NCI-H2029 (cell line): ENCODE results near the gene KRT28.
"Not testable (repeated sequence)": the region's sequence is repeated elsewhere in the genome, so short reads cannot be mapped to it uniquely, and the experiment has no call there.

Source experiments
- DNase-seq: peaks from one replicate; lab custom pipeline; 2025; lab: John Stamatoyannopoulos, UW

KRT28 gene

DNA sequence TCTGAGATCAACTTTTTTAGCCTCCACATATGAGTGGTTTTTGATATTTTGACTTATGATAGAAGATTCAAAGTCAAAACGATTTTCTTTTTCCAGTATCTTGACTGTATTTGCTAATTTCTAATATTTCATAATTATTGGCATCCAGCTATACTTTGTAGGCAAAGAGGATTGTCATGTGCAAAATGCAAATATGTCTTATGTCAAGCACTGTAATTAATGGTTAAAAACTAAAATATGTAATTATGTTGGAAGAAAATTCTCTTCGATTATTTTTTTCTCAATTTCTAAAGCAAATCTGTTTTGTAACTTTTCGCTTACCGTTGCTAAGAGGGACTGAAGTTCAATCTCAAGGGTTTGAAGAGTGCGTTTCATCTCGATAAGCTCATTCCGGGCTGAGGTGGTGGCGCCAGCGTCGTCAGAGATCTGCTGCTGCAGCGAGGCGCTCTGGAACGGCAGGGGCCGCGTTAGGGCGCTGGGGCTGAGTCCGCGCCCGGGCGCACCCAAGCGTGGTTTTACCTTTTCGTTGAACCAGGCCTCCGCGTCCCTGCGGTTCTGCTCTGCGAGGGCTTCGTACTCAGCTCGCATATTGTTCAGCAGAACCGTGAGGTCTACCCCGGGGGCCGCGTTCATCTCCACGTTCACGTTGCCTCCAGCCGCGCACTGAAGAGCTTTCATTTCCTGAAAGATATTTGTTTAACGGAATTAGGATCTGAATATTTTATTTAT, 20.4 kb downstream of the KRT28 start:
- no peak for DNase-seq

DNA sequence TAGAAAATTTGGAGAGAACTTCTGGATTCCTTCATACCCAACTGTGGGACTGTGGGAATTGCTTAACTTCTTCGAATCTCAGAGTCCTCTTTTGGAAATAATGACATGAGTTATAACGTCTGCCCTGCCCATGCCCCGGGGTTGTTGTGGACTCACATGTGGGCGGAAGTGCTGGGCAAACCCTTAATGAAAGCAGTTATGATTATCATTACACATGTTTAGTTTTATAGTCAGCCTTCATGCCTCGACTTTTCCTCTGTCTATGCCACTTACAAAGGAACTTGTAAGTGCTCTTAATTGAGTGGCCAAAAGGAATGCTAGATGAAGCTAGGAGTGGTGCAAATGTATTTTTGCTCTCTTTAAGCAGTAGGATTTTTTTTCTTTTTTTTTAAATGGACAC, 21.3 kb downstream of the KRT28 start:
- DNase-seq = no peak

DNA sequence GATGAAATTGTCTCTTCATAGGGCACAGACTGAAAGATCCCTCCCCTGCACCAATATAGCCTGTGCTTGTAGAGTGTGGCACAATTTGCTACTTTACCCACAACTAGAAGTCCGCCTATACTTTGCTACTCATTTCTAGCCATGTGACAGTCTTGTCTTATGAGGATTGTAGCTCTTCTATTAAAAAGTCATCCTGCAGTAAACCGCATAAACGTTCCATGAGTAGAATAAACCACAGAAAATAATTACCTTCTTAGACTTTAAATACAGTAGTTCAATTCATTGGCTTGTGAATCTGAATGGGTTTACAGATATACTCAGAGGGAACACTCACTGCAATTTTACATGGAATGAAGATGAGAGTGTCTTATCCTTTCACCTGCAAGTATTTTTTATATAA, 21.8 kb downstream of the KRT28 start:
- no peak for DNase-seq

DNA sequence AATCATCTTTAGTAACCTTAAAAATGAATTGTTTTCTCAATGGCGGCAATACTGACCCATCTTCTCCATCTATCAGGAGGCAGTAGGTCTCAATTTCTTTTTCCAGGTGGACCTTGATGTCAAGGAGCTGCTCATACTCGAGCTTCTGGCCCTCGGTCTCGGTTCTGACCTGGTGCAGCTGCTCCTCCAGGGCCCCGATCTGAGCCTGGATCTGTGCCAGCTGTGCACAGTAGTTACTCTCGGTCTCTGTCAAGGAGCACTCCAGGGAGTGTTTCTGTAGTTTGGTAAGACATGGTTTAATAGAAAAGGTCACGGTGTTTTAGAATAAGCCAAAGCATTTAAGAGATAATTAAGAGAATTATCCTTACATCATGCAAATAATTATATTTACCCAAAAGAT, 22.3 kb downstream of the KRT28 start:
- no peak for DNase-seq

DNA sequence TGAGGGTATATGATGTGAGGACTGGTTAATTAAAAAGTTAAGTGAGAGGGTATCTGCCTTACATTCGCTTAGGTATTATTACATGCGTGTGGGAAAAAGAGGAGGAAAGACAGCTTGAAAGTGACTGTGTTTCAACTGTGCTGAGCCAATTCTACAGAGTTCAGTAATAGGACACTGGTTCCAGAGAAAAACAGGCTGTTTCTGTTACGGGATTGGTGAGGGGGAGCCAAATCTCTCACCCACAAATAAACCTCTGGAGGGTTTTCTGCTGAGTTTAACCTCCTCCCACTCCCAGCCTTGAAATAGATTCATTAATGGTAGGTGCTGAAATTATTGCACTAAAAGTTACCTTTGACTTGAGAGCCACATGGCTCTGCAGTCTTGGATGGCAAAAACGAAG, 23.8 kb downstream of the KRT28 start:
- DNase-seq = no peak

DNA sequence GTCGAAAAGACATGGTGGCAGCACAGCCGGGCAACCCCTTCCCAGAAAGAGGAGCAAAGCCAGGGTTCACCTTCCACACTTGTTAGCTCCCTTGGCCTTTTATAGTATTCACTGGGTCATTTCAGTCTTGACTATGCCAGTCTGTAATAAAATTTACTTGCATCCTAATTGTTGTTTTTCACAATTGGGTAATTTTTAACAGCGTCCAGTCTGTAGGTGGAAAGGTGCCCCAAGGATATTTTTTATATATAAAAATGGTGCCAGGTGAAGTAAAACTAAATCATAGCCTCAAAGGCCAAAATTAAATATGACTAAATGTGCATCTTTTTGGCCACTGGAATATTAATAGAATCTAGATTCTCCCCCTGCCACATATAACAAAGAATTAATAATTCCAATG, 27.7 kb downstream of the KRT28 start, which contains the start of gene KRT26:
KRT26 (minus strand) TSS at position 101 of the 400 bp plus-strand sequence; CDS start at position 13, 88 bp downstream.
- DNase-seq = no peak

DNA sequence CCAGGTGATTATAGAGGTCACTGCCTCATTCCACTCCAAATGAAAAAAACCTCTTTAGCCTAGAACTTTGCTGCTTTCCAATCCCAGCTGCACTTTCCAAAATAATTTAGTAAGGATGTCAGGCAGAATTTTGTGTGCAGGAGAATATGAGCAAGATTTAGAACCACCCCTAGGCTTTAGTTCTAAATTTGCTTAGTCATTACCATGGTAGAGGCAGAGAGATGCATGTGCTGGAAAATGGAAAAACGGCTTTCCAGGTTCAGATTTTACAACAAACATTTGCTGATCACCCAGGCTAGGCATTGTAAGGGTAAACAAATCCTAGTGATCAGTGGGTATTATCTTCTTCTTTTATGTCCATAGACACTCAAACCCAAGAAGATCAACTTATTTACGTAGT, 34.1 kb downstream of the KRT28 start:
- no peak for DNase-seq

DNA sequence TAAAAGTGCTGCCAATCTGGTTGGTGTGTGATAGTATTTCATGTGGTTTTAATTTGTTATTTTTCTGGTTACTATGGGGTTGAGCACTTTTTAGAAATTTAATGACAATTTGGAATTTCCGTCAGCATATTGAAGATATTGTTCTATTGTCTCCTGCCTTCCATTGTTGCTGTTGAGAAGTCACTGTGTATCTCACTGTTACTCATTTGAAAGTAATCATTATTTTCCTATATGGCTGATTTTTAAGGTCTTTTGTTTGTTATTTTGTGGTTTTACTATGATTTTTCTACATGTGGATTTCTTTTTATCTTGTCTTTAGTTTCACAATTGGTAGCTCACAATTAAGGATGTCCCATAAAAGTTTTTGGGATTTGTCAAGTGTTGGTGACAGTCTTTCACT, 36.0 kb downstream of the KRT28 start:
- DNase-seq = no peak

DNA sequence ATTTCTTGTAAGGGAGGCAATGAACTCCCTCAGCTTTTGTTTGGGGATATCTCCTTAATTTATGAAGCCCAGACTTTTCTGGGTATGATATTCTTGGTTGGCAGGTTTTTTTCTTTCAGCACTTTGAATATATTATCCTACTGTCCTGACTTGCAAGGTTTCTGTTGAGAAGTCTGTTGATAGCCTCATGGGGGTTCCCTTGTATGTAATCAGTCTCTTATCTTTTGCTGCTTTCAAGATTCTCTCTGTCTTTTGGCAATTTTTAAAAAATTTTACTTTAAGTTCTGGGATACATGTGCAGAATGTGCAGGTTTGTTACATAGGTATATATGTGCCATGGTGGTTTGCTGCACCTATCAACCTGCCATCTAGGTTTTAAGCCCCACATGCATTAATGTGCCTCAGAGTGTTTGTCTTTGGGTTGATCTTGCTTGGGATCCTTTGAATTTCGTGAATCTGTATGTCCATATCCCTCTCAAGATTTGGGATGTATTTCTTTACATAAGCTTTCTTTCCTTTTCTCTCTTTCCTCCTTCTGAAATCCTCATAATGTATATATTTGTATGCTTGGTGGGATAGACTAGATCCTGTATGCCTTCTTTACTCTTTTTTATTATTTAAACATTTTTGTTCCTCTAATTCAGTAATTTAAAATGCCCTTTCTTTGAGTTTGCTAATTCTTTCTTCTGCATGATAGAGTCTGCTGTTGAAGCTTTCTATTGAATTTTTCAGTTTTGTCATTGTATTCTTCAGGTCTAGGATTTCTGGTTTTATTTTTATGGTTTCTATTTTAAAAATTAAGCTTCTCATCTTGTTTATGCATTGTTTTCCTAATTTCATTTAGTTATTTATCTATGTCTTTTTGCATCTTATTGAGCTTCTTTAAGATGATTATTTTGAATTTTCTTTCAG, 39.4 kb downstream of the KRT28 start:
- DNase-seq = no peak

DNA sequence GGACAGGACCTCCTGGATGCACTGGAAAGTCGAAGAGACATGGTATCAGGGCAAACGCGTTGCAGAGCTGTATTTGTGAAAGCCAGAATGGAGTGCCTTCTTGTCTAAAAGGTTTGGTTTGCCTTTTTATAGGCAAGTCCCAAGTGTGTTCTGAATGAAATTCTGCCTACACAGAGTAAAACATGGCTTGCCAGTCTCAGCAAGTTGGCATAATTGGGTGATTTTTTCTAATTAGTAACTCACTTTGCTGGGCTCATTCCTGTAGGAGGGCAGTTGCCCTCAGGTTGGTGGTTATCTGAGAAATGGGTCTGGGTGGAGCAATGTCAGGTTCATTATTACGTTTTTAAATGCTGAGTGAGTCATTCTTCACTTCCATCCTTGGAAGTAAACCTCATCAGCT, 44.5 kb downstream of the KRT28 start, which contains the start of gene KRT25:
KRT25 (minus strand) TSS at position 101 of the 400 bp plus-strand sequence; CDS start at position 41, 60 bp downstream.
- DNase-seq = no peak

DNA sequence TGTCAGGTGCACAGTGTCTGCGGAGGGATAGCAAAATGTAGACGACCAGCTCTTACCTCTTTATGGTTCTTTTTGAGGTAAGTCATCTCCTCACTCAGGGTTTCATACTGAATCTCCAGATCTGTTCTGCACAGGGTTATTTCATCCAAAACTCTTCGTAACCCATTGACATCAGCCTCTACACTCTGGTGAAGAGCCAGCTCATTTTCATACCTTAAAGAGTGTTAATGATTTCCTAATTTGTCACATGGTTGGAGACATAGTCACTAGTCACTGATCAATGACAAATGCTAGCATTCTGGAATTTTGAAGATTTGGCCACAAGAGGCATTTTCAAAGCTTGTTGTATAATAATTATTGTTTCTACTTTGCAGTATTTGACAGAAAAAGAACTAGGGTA, 46.0 kb downstream of the KRT28 start:
- no peak for DNase-seq

DNA sequence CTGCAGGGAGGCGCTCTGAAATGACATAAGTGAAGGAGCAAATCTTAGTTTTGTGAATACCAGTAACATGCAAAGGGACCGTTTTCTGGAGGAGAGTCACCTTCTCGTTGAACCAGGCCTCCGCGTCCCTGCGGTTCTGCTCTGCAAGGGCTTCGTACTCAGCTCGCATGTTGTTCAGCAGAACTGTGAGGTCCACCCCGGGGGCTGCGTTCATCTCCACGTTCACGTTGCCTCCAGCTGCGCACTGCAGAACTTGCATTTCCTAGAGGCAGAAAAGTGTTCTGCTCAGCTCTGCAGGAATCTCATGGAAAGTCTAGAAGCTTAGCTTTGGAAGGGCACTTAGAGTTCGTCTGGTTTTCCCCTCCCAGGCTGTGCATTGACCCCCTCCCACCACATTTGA, 48.7 kb downstream of the KRT28 start:
- DNase-seq = no peak

DNA sequence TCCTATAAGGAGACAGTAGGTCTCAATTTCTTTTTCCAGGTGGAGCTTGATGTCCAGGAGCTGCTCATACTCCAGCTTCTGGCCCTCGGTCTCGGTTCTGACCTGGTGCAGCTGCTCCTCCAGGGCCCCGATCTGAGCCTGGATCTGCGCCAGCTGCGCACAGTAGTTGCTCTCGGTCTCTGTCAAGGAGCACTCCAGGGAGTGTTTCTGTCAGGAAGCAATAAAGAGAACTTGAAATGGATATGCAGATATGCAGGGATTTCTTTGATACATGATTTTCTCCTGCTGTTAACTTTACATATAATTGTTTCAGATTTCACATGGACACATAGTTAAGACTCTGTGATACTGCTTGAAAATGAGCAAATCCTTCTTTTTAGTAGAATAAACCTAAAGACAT, 49.4 kb downstream of the KRT28 start:
- DNase-seq = no peak

DNA sequence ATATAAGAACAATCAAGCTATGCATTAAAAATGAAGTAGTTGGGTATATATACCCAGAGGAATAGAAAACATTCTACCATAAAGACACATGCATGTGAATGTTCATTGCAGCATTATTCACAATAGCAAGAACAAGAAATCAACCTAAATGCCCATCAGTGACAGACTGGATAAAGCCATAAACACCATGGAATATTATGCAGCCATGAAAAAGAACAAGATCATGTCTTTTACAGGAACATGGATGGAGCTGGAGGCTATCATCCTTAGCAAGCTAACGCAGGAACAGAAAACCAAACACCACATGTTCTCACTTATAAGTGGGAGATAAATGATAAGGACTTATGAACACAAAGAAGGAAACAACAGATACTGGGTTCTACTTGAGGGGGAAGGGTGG, 51.1 kb downstream of the KRT28 start:
- DNase-seq = not testable (repeated sequence)
